GM18870 (cell line): ENCODE results near the gene PCNX4.

Source experiments
- ATAC-seq: cut with Tn5 transposase; IDR thresholded peaks from one replicate; pipeline ENCODE4 v1.9.1; 2021; ENCODE audit warnings: moderate library complexity; ENCODE audit not compliant: unreplicated experiment

Gene PCNX4

DNA sequence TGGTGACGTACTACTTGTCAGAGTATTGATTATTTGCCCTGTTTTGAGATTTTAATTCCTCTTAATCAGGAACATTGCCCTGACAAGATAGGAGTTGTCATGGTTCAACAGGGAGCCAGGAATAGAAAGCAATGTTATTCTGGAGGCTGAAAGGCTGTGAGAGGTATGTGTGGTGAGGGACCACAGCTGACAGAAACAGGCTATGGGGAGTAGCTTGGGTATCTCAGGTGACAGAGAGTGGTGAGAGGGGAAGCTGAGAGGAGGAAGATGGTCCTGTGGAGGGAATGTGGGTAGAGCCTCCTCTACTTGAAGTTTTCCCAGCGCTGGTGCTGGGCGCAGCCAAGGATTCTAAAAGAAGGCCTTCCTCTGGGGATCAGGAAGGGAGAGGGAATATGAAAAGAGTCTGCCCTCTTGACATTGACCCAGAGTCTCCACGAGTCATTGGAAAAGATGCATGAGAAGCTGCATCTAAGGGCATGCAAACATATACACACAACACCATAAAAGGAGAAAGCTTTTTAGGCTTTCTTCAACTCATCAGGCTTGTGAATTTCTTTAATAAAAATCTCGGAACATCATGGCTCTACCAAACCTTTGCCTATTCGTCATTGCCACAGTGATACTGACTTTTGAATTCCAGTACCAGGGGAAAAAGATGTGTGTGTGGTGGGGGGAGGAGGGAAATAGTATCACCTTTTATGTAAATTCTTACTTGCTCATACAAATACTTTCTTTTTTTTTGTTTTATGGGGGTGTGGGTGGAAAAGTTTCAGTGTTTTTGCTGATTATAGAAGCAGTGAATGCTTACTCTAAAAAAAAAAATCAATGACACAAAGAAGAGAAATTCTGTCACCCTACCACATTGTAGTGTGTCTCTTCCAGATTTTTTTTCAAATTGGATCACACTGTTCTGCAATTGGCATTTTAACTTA, 113.4 kb downstream of the PCNX4 start:
- ATAC-seq = peak; percentile 40

DNA sequence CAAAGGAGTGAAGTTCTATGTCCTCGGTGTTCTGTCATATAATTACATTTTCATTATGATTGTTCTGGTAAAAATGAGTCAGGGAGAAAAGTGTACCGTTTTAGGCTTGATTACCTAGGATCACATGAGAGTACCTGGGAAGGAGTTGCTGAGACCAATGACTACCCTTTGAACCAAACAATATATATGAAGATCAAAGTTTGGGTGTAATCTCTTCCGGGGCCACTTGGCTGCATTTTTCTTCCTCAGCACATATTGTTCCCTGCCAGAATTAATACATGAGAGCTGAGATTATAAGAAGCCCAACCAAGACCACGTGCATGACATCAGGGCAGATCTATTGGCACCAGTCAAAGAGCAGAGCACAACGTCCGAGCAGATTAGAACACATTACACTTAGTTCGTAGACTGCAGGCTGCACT, 114.5 kb downstream of the PCNX4 start:
- ATAC-seq = no peak

GRCh38 chr14:60206837-60207533, 115.3 kb downstream of the PCNX4 start:
- peak; percentile 42 for ATAC-seq

GRCh38 chr14:60210703-60211102, 119.0 kb downstream of the PCNX4 start:
- ATAC-seq = no peak

- ATAC-seq = no peak
Measured at GRCh38 chr14:60211153-60211552, 119.4 kb downstream of the PCNX4 start.

GRCh38 chr14:60212503-60213371, 121.0 kb downstream of the PCNX4 start:
- peak; percentile 94 for ATAC-seq

DNA sequence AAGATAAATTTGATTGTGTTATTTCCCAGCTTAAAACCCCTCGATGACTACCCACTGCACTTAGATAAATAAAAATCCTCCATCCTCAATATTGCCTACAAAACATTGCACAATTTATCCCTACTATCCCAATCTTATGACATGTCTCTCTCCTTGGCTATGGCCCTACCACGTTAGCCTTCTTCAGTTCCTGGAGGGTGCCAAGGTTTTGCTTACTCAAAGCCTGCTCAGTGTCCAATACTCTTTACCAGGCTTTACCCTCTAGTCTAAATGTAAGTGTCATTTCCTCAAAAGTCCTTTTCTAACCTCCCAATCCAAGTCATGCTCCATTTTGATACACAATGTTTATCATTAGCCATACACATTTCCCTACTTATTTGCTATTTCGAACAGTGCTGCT, 122.3 kb downstream of the PCNX4 start:
- no peak for ATAC-seq

- ATAC-seq = no peak
Measured at GRCh38 chr14:60214415-60215126, 122.8 kb downstream of the PCNX4 start.

GRCh38 chr14:60215127-60215444, 123.4 kb downstream of the PCNX4 start:
- no peak for ATAC-seq

DNA sequence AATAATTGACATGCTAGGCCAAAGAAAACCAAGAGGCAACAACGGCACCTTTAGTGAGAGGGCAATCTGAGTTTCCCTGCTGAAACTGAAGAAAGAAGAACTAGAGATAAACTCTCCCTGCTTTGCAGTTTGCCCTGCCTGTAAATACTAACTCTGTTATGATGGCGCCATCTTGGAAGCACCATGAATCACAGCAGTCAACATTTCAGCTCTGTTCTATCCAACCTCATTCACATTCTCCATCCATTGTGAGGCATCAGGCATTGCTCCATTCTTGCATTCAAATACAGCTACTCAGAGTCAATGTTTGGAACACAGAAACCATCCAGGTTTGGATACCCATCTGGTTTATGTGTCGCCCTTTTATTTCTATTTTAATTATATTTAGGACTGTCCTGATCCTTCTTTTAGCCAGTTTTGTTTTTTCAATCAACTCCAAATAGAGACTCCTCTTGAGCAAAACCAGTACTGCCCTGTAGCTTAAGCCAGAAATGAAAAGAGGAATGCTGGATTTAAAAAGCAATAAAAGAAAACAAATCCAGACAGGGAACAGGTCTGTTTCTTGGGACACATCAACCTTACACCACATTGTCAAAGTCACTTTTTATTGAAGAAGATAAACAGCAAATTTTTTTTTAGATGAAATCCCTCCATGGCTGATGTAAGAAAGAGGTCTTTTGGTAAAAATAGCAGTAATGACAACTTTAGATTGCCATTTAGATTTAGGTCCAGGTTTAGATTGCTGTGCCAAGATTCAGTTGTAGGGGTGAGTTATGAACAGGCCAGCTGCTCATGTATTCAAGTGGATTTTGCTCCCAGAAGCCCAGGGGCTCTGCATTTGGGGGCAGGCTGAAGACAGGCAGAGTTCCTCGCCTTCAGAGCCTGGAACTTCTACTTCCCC, 124.0 kb downstream of the PCNX4 start:
- no peak for ATAC-seq

DNA sequence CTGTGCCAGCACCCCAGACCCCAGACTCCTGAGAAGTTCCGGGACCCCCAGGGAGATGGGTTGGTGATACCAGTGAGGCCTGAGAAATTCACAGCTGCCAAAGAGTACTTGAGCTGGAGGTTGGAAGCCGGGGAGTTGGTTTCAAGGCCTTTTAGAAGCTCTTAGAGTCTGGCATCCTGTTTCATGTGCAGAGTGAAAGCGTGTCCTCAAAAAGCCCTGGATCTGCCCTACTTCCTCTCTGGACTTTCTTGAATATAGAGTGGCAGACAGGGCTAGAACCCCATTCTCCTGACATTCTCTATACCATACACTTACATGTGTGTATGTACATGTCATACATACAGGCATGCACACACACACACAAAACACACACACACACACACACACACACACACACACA, 126.0 kb downstream of the PCNX4 start:
- ATAC-seq = no peak
